Esophagus muscularis mucosa (tissue), 4 donors: ENCODE results near the gene KRCC1. TPM values are rescaled to one million over a fixed set of nuclear protein-coding genes. Genes with fewer than 3 reads are reported as not detected.

Experiments
- DNase-seq: peaks from one replicate; pipeline ENCODE4 v3.0.0-alpha.2; 2017; ENCODE audit errors: extremely low spot score
- H3K27ac ChIP-seq, 4 donors: fragments of 200-600 bp; sonication (generic); replicated peaks in 1 of 4; 1 replicate in 3 of 4; 2 replicates in 1 of 4; pipeline ENCODE4 v1.5.1; 2016 to 2019; ENCODE audit warnings: mild to moderate bottlenecking in 1 of 4
- H3K27me3 ChIP-seq, 4 donors: fragments of 200-600 bp; sonication (generic); one replicate each; pipeline versions ENCODE4 v1.5.1 to v1.6.0; 2016 to 2019
- H3K36me3 ChIP-seq, 4 donors: fragments of 200-600 bp; sonication (generic); one replicate each; pipeline ENCODE4 v1.5.1; 2016 to 2019
- H3K4me1 ChIP-seq, 4 donors: fragments of 200-600 bp; sonication (generic); one replicate each; pipeline ENCODE4 v1.5.1; 2016 to 2019
- H3K4me3 ChIP-seq, 4 donors: fragments of 200-600 bp; sonication (generic); 1 replicate in 2 of 4; 2 replicates in 2 of 4; pipeline ENCODE4 v1.5.1; 2016 to 2019; ENCODE audit warnings: mild to moderate bottlenecking in 4 of 4, moderate library complexity in 1 of 4
- H3K9me3 ChIP-seq, 4 donors: fragments of 200-600 bp; sonication (generic); 1 replicate in 3 of 4; 2 replicates in 1 of 4; pipeline ENCODE4 v1.5.1; 2016 to 2019
- CTCF ChIP-seq, 3 experiments: fragments of 200-600 bp in 2 of 3; fragments of 450-650 bp in 1 of 3; sonication (generic) in 2 of 3; IDR thresholded peaks; one replicate each; pipeline ENCODE4 v1.5.1; 2017 to 2019; ENCODE audit warnings: antibody characterized with exemption in 3 of 3, mild to moderate bottlenecking in 2 of 3, moderate library complexity in 1 of 3
- EP300 ChIP-seq: sonication (generic); formaldehyde crosslinking; IDR thresholded peaks from one replicate; pipeline ENCODE4 v1.6.1; 2017; ENCODE audit warnings: antibody characterized with exemption
- POLR2A ChIP-seq: fragments of 450-650 bp; IDR thresholded peaks from one replicate; pipeline ENCODE4 v1.6.1; 2017; ENCODE audit warnings: antibody characterized with exemption, moderate library complexity, mild to moderate bottlenecking, low read depth
- POLR2AphosphoS5 ChIP-seq, 2 donors: sonication (generic); formaldehyde crosslinking; IDR thresholded peaks; one replicate each; pipeline ENCODE4 v1.6.1; 2017; ENCODE audit warnings: antibody characterized with exemption in 2 of 2
- WGBS: methylation state at CpG from one replicate; pipeline ENCODE4 v1.1.5; 2018; 5-methylcytosine and 5-hydroxymethylcytosine counted together
- intact Hi-C: fragments of 100-400 bp; cut with DNase I; formaldehyde crosslinking; loops from one replicate; pipeline ENCODE4 v1.15.1; 2023
- total RNA-seq, 4 donors: library from RNA; depleted of rRNA; stranded (reverse); fragments of >200 nt; gene quantifications; one replicate each; pipeline versions ENCODE4 v1.1.0 to v1.2.1, GENCODE V29; 2016

The KRCC1 gene
- total RNA-seq, 4 donors from 2014 or later, result 21.9 to 36.4 (median 27.9) TPM

- TF ChIP-seq POLR2A (no peak), CTCF (IDR thresholded peaks at IDR 0.05) (no peak), EP300 (no peak), POLR2AphosphoS5 (IDR thresholded peaks at IDR 0.05) (peak in 1 of 2 donors; percentile 53)
- Histone ChIP-seq H3K36me3 (no peaks in the 10 kb centered on the region), H3K27ac (peak overlapping the region in 1 of 4 donors; percentile 56), H3K4me1 (peaks cover 0 to 17% (median 4%) of the 10 kb centered on the region in 4 donors), H3K27me3 (no peaks in the 10 kb centered on the region), H3K4me3 (no peak overlapping the region), H3K9me3 (no peaks in the 10 kb centered on the region)
- intact Hi-C loops, result no loop called here
- no peak for DNase-seq
- WGBS, result 38% methylated on average over 4 of the region's 4 CpGs
Observed at GRCh38 chr2:88074854-88075292, 19.3 kb upstream of the KRCC1 start.

- no peaks in the 10 kb centered on the region for H3K9me3 ChIP-seq
- intact Hi-C loops, result no loop called here
- H3K4me1 ChIP-seq, result peaks cover 0 to 17% (median 4%) of the 10 kb centered on the region in 4 donors
- H3K27ac ChIP-seq, result peak overlapping the region in 1 of 4 donors; percentile 56
- no peak overlapping the region for H3K4me3 ChIP-seq
- peaks cover 0 to 2% (median 0%) of the 10 kb centered on the region in 4 donors for H3K27me3 ChIP-seq
- DNase-seq, result no peak
- no peaks in the 10 kb centered on the region for H3K36me3 ChIP-seq
- TF ChIP-seq EP300 (no peak), POLR2A (no peak), CTCF (IDR thresholded peaks at IDR 0.05) (no peak), POLR2AphosphoS5 (IDR thresholded peaks at IDR 0.05) (no peak)
Observed at GRCh38 chr2:88074150-88074549, 18.6 kb upstream of the KRCC1 start.

- H3K4me3 ChIP-seq, result no peak overlapping the region
- WGBS, result 94% methylated on average over 2 of the region's 2 CpGs
- H3K4me1 ChIP-seq, result peaks cover 0 to 4% (median 0%) of the 10 kb centered on the region in 4 donors
- H3K36me3 ChIP-seq, result no peaks in the 10 kb centered on the region
- intact Hi-C loops, result no loop called here
- H3K27ac ChIP-seq, result no peak overlapping the region
- H3K27me3 ChIP-seq, result peaks cover 0 to 8% (median 0%) of the 10 kb centered on the region in 4 donors
- H3K9me3 ChIP-seq, result no peaks in the 10 kb centered on the region
- TF ChIP-seq CTCF (IDR thresholded peaks at IDR 0.05) (no peak), EP300 (no peak), POLR2AphosphoS5 (IDR thresholded peaks at IDR 0.05) (no peak), POLR2A (no peak)
- no peak for DNase-seq
Observed at GRCh38 chr2:88071365-88071764, 15.8 kb upstream of the KRCC1 start.

- WGBS, result 69% methylated on average over 1 of the region's 1 CpG
- Histone ChIP-seq H3K27ac (no peak overlapping the region), H3K4me3 (no peak overlapping the region)
Observed at GRCh38 chr2:88070055-88070454, 14.5 kb upstream of the KRCC1 start.

More at GRCh38 chr2:88070055-88070454, 14.5 kb upstream of the KRCC1 start:
- H3K36me3 ChIP-seq, result no peaks in the 10 kb centered on the region
- no peak for DNase-seq
- peaks cover 0 to 8% (median 0%) of the 10 kb centered on the region in 4 donors for H3K27me3 ChIP-seq
- TF ChIP-seq EP300, result no peak
- TF ChIP-seq POLR2AphosphoS5 (IDR thresholded peaks at IDR 0.05), result no peak
- no peak for TF ChIP-seq CTCF (IDR thresholded peaks at IDR 0.05)
- TF ChIP-seq POLR2A, result no peak
- H3K9me3 ChIP-seq, result no peaks in the 10 kb centered on the region
- intact Hi-C loops, result no loop called here
- H3K4me1 ChIP-seq, result peaks cover 0 to 4% (median 0%) of the 10 kb centered on the region in 4 donors
